ENCODE data around the gene ACMSD. TPM values are rescaled to one million over a fixed set of nuclear protein-coding genes. Genes with fewer than 3 reads are reported as not detected.

ACMSD gene
- total and polyA plus RNA-seq, 10 of the 15 experiments (the other 5 are each of a cell fraction or from before 2014, with no cell fraction given), result 0.08 TPM; not detected in 9

GRCh38 chr2:134842930-134843490 lies 4.6 kb downstream of the ACMSD start (continued):
- TF ChIP-seq SKIL (IDR thresholded peaks at IDR 0.05; ENCODE audit: low read depth, poor library complexity, severe bottlenecking) (no peak), MYB (IDR thresholded peaks at IDR 0.05; ENCODE audit: borderline replicate concordance, low read depth, low read length) (no peak)

GRCh38 chr2:134843968-134844367 lies 5.6 kb downstream of the ACMSD start:
- no peak overlapping the region for H3K9ac ChIP-seq (ENCODE audit: control insufficient read depth, insufficient read depth, low read length)
- RAD21 ChIA-PET (ENCODE audit: unreplicated experiment), result no interaction called here
- H3K27me3 ChIP-seq (replicated peaks in 1 of 2; ENCODE audit: control insufficient read depth in 2 of 2, insufficient read depth in 2 of 2, low read length in 1 of 2), result peaks cover 0 to 3% of the 10 kb centered on the region in 2 experiments; a peak in 1 of 4 replicates
- no peak for ATAC-seq
- no peak for DNase-seq (ENCODE audit: low read depth, low spot score)
- no peaks in the 10 kb centered on the region for H3K9me3 ChIP-seq (replicated peaks; ENCODE audit: control insufficient read depth, insufficient read depth, low read length)
- intact Hi-C loops (cut with micrococcal nuclease; ENCODE audit: unreplicated experiment) (no loop called here), in situ Hi-C loops (cut with MboI) (no loop called here)
- no peaks in the 10 kb centered on the region for H3K4me1 ChIP-seq (ENCODE audit: control insufficient read depth, insufficient read depth, low read length)
- no peaks in the 10 kb centered on the region for H3K36me3 ChIP-seq (ENCODE audit: control insufficient read depth in 2 of 2, insufficient read depth in 2 of 2, low read length in 1 of 2)
- H4K20me1 ChIP-seq (ENCODE audit: control insufficient read depth, insufficient read depth), result no peaks in the 10 kb centered on the region
- POLR2A ChIA-PET, result no interaction called here
- no peak overlapping the region for H3K4me3 ChIP-seq
- no peak overlapping the region for H3K4me2 ChIP-seq (ENCODE audit: control insufficient read depth, insufficient read depth)
- H3K27ac ChIP-seq (ENCODE audit: control insufficient read depth, insufficient read depth), result no peak overlapping the region
- H3K79me2 ChIP-seq (ENCODE audit: control insufficient read depth, insufficient read depth, low read length), result no peaks in the 10 kb centered on the region
- CTCF ChIA-PET, result no interaction called here
- no peak for FAIRE-seq
- no TSS peak for BruUV-seq (replicated peaks)
- WGBS (ENCODE audit: insufficient coverage, insufficient replicate concordance, low lambda C conversion rate, missing lambda C conversion rate), result 32% methylated on average over 4 of the region's 4 CpGs
- SMC1A ChIA-PET (ENCODE audit: uncharacterized antibody, unreplicated experiment), result no interaction called here
- no peak overlapping the region for H2AFZ ChIP-seq (ENCODE audit: control insufficient read depth, low read depth, low read length)
- no peak for TF ChIP-seq IRF3 (IDR thresholded peaks at IDR 0.05)
- no peak for TF ChIP-seq BACH1 (IDR thresholded peaks at IDR 0.05; ENCODE audit: borderline replicate concordance)
- no peak for TF ChIP-seq ZBTB40 (IDR thresholded peaks at IDR 0.05; ENCODE audit: borderline replicate concordance)
- TF ChIP-seq LARP7 (IDR thresholded peaks at IDR 0.05), result no peak
- no peak for TF ChIP-seq NFYA (IDR thresholded peaks at IDR 0.05; ENCODE audit: borderline replicate concordance, low read depth, low read length)
- TF ChIP-seq SKIL (IDR thresholded peaks at IDR 0.05; ENCODE audit: low read depth, poor library complexity, severe bottlenecking), result no peak
- no peak for TF ChIP-seq SPI1 (IDR thresholded peaks at IDR 0.05; ENCODE audit: borderline replicate concordance, insufficient read depth, low read depth, low read length)
- TF ChIP-seq ESRRA (IDR thresholded peaks at IDR 0.05; ENCODE audit: low read length), result no peak
- TF ChIP-seq DPF2 (IDR thresholded peaks at IDR 0.05), result no peak
- no peak for TF ChIP-seq ZNF24 (IDR thresholded peaks at IDR 0.05)

Data from GM12878 (cell line).